Inflammatory macrophage treated with lipopolysaccharide for 1 hour (primary cell): ENCODE data around the gene MOGAT3.
"Not testable (repeated sequence)": the region's sequence is repeated elsewhere in the genome, so short reads cannot be mapped to it uniquely, and the experiment has no call there.

Experiments
- DNase-seq, 2 donors: peaks; one replicate each; pipeline ENCODE4 v3.0.0-alpha.2; 2020 to 2022

Gene MOGAT3

DNA sequence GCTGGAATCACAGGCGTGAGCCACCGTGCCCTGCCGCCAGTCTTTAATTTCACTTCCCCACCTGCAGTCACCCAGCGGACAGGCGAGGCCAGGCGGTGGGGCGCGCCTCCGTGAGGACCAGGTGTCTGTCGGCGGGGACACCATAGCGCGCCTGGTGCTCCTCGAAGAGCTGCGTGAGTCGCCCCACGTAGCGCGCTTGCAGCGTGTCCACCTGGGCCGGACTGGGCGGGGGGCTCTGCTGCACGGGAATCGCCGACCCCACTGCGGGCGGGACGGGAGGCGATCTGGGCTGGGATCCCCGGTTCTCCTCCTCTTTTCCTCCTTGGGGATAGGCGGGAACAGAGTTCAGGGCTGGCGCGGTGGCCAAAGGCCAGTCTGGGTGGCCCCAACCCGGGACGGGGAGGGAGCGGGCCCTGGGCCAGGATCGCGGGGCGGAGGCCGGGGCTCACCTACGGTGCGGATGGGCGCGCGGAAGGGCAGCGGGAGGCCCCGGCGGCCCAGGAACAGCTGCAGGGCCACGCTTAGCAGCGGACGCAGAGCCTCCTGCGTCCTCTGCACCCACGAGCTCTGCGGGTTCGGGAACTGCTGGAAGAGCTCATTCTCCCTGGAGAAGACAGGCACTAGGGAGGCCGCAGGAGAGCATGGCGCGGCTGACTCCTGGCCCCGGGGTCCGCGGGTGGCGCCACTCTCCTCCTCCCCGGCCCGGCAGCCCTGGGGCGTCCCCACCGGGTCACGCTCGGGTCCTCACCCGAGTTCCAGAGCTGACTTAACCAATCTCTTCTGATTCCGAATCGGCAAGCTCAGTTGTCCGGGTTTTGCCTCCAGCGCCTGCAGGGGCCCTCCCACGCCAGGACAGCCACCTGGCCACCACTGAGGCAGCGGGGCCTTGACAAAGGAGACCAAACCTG is 1.1 kb upstream of the MOGAT3 start:
- no peak for DNase-seq

- DNase-seq: no peak
Observed at GRCh38 chr7:101200504-101200861, 353 bp downstream of the MOGAT3 start.

DNA sequence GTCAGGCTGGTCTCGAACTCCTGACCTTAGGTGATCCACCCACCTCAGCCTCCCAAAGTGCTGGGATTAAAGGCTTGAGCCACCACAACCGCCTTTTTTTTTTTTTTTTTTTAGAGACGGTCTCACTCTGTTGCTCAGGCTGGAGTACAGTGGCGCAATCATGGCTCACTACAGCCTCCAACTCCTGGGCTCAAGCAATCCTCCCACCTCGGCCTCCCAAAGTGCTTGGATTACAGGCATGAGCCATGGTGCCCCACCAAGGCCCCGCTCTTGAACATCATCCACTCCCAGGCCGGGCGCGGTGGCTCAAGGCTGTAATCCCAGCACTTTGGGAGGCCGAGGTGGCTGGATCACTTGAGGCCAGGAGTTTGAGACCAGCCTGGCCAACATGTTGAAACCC is 1.3 kb downstream of the MOGAT3 start:
- not testable (repeated sequence) for DNase-seq

DNA sequence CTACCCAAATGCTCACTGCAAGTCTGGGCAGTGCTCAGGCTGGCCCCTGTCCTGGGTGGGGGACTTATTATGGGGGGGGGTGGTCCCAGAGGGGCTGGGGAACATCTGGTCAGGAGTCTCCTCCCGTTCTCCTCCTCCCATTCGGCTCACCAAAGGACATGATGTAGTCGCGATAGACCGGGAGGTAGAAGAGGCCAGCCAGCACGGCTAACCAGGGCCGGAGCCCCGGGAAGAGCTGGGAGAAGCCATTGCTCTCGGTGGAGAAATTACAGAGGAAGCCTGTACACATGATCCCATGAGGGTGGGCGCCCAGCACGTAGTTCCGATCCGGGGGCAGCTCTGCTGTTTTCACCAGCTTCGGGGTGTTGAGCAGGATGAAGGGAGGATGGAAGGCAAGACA is 2.4 kb downstream of the MOGAT3 start:
- DNase-seq: no peak

- DNase-seq: no peak
Observed at GRCh38 chr7:101197991-101198390, 2.8 kb downstream of the MOGAT3 start.

DNA sequence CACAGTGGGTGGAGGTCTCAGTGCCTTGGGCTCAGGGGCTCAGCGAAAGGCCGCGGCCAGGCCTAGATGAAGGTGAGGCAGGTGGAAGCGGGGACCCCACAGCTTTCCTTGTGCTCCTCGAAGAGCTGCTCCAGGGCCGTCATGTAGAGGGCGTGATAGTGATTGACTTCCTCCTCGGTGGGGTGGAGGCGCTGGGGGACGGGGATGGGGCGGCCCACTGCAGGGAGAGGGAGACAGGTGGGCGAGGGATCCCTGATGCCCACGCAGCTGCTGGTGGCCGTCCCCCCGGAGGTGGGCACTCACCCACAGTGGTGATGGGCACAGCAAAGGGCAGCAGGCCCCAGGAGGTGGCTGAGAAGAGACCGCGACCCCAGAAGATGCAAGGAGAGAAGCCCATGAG is 5.0 kb downstream of the MOGAT3 start:
- DNase-seq: no peak

- no peak for DNase-seq
Observed at GRCh38 chr7:101189109-101189508, 11.7 kb downstream of the MOGAT3 start.

DNA sequence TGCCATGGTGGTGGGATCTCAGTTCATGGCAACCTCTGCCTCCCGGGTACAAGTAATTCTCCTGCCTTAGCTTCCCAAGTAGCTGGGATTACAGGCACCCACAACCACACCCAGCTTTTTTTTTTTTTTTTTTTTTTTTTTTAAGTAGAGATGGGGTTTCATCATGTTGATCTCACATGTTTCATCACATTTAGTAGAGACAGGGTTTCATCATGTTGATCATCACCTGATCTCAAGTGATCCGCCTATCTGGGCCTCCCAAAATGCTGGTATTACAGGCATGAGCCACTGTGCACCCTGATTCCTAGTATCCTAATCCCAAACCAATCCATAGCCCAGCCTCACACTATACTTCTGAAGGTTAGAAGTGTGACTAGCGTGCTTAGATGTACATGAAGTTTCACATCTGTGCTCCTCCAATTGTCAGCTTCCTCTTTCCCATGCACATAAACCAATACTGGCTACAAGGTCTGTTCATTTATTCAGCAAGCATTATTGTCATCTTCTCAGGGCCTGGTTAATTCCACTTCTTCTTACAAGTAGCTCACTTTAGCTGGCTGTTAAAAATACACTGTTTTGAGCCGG is 13.9 kb downstream of the MOGAT3 start:
- peak; percentile 65 to 69 for DNase-seq

GRCh38 chr7:101186194-101186593 is 14.6 kb downstream of the MOGAT3 start:
- DNase-seq: no peak

GRCh38 chr7:101185258-101185839 is 15.5 kb downstream of the MOGAT3 start:
- DNase-seq: peak; percentile 38 to 64

DNA sequence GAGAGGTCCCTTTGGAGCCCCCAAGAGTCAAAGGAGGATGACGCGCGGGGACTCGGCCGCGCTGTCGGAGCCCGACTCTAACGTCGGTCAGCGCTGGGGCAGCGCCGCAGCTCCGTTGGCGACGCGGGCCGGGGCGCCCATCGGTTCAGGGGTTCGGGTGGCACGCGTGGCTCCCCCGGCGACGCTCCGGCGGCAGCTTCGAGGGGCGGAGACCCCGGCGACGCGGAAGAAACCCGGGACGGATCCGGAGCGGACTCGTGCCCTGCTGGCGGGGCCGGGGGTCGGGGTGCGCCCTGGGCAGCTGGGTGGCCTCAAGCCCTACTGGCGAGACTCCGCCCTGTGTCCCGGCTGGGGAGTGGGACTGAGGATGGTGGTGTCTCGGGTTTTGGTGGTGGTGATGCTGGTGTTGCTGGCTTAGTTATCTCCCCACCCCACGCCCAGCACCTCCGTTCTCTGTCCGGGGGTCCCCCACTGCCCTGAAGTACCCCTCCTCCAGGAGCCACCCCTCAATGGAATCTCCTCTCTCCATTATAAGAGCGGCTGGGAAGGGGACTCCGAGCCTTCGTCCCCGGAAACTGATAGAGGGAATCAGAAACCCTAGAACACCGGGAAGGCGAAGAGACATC is 20.6 kb downstream of the MOGAT3 start, which contains the start of gene NAT16:
NAT16 (minus strand) TSS at position 164 of the 626 bp plus-strand sequence. CDS start 5,486 bp downstream, outside the sequence.
- no peak for DNase-seq

DNA sequence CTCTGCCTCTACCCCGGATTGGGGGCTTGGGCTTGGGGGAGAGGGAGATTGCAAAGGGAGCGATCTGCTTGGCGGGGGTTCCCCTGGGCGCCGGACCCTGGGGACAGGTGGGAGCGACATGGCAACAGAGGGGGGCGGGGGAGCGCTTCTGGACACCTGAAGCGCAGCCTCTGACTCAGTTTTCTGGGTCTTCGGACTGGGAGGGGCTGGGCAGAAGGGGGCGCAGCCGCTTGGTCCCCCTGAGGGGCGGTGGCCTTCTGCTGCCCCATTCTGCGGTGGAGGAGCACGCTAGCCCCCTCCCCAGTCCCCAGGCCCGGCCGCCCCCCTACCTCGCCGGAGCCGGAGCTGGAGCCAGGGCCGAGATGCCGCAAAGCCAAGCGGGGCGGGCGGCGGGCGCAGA is 21.1 kb downstream of the MOGAT3 start:
- no peak for DNase-seq

GRCh38 chr7:101179117-101179516 is 21.7 kb downstream of the MOGAT3 start:
- no peak for DNase-seq

GRCh38 chr7:101177644-101178043 is 23.2 kb downstream of the MOGAT3 start:
- DNase-seq: no peak

DNA sequence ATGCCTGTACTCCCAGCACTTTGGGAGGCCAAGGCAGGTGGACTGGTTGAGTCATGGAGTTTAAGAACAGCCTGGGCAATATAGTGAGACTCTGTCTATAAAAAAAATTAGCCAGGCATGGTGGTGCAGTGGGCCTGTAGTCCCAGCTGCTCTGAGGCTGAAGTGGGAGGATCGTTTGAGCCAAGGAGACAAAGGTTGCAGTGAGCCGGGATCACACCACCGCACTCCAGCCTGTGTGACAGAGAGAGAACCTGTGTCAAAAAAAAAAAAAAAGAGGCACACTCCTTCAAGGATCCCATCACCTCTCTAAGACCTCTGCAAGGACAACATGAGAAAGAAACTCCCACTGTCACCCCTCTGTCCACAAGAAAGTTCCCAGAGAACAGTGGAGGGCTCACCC is 25.2 kb downstream of the MOGAT3 start:
- DNase-seq: no peak

DNA sequence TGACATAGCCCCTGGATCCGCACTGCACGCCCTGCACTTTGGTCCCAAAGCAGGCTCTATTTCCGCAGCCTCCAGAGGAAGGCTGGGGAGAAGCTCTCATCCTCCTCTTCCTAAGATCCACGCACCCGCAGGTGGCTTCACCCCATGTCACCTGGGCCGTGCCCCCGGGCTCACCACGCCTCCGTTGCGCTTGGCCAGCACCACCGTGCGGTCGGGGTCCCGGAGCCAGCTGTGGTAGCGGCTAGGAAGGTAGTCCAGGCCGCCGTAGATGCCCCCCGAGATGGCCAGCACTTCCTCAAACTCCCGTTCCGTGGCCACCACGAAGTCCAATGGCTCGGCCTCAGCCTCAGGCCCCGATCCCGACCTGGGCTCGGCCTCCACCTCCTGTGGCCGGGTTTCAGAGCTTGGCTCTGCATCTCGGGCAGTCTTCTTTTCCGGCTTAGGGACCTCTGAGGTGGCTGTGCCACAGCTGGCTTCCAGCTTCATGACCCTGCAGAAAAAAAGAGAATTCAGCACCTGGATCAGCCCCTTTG is 26.4 kb downstream of the MOGAT3 start:
- DNase-seq: no peak

DNA sequence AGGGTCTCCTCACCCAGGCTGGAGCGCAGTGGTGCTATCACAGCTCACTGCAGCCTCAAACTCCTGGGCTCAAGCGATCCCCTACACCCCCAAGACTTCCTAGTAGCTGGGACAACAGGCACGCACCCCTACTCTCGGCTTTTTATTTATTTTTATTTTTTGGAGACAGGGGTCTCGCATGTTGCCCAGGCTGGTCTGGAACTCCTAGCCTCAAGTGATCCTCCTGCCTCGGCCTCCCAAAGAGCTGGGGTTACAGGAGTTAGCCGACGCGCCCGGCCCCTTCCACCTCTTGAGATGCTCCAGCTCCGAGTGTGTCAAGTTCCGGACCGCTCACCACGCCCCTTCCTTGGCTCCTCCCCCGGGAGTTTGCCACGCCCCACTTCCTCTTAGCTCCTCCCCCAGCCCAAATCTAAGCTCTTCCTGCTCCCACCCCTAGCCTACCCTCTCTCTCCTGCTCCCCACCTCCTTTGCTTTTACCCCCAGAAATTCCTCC is 27.0 kb downstream of the MOGAT3 start:
- peak; percentile 25 to 82 for DNase-seq

GRCh38 chr7:101172854-101173751 is 27.7 kb downstream of the MOGAT3 start:
- peak; percentile 32 to 52 for DNase-seq

- DNase-seq: no peak
Observed at GRCh38 chr7:101172005-101172853, 28.6 kb downstream of the MOGAT3 start.

- DNase-seq: no peak
Observed at GRCh38 chr7:101171442-101171837, 29.4 kb downstream of the MOGAT3 start.
